IPS DF 4.7 (cell line): ENCODE data around the gene IGFBP4.

Source experiments
- DNase-seq: peaks from one replicate; pipeline ENCODE4 v3.0.0-alpha.2; 2013; ENCODE audit warnings: low spot score; ENCODE audit errors: extremely low read depth

IGFBP4 gene

DNA sequence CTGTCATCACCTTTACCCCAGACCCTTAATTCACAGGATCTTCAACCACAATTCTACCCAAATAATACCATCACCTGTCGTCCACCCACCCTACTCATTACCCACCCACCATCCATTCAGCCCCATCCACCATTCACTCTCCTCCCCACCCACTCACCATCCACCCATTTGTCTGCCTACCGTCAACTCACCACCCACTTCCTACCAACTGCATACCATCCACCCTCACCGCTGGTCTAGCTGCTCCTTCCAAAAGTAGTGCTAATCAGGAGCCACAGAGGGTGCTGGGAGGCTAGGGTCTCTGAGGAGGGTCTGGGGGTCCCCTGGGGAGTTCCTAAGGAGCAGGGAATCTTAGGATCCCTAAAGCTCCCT, 12.0 kb upstream of the IGFBP4 start:
- no peak for DNase-seq

GRCh38 chr17:40432864-40433528, 10.3 kb upstream of the IGFBP4 start:
- no peak for DNase-seq

- no peak for DNase-seq
Measured at GRCh38 chr17:40433551-40434415, 9.5 kb upstream of the IGFBP4 start.

GRCh38 chr17:40436636-40437035, 6.6 kb upstream of the IGFBP4 start:
- no peak for DNase-seq

GRCh38 chr17:40437095-40437732, 6.0 kb upstream of the IGFBP4 start:
- no peak for DNase-seq

DNA sequence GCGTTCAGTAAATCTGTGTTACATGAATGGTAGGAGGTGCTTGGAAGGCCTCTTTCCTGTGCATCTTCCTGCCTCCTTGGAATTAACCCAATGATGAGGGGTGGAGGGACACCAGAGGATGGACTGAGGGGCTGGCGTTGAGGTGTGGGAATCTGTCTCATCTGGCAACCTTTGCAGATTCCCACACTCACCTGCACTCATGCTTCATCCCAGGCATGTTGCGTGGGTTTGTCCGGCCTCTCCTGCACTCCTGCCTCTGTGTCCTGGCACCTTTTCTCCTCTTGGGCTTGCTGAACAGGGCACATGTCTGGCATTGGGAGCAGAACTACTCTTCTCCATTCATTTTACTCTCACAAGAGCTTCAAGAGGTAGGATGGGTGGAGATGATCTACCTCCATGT, 3.1 kb upstream of the IGFBP4 start:
- DNase-seq: no peak

DNA sequence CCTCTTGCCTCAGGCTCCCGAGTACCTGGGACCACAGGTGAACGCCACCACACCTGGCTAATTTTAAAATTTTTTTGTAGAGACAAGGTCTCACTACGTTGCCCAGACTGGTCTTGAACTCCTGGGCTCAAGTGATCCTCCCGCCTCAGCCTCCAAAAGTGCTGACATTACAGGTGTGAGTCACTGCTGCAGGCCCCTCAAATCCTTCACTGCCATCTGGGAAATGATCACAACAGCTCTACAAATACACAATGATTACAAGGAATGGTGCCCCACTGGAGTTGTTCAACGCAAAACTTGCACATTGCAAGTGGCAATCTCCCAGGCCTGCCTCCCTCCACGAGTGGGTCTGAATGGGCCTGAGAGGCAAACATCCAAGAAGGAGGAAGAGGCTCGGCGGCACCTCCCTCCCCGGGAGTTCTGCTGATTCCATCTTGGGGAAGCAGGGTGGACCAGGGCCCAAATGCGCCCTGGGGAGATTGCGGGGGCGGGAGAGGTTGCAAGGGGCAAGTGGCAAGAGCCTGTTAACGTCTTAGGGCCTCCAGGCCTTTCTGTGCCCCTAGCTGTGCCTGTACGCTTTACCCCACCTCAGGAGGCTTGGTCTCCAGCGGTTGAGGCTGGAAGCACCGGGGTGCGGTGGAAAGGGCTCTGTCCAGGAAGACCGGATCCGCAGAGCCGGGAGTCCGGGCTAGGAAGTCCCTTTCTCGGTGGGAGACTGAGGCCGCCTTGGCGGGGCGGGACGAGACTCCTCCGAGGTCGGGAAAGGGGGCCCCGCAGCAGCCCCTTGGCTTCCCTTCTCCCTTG, 656 bp upstream of the IGFBP4 start:
- no peak for DNase-seq

DNA sequence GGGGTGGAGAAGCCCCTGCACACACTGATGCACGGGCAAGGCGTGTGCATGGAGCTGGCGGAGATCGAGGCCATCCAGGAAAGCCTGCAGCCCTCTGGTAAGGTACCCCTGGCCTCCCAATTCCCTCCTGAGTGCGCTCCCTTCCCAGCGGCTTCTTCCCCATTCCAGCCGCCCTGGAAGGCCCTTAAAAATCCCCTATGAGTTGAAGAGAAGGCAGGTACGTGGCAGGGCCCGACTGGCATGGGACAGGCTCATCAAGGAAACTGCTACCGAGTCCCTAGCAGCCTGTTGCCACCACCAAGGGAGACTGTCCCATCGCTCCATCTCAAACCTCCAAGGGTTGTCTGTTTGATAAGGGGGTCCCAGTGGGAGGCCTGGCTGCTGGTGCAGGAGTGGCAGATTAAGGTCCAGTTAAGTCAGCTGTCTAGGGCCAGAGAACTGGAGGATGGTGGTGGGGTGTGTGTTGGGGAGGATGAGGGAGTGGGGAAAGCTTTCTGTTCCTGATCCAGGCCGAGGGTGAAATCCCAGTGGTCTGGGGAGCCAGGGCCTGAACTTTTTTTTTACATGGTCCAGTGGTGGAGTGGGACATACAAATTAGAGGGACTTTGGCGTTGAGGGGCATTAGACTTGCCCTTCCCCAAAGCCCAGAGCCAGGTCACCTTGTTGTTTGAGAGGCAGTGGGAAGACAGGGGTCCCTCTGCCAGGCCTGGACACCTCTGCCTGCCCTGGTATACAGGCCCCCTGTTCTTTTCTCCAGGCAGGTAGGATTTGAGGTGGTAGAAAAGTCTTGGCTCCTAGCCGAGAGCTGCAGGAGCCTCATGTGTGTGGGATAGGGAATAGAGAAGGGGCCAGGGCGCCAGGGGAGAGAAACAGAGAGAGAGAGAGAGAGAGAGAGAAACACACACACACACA, 994 bp downstream of the IGFBP4 start:
- DNase-seq: no peak

DNA sequence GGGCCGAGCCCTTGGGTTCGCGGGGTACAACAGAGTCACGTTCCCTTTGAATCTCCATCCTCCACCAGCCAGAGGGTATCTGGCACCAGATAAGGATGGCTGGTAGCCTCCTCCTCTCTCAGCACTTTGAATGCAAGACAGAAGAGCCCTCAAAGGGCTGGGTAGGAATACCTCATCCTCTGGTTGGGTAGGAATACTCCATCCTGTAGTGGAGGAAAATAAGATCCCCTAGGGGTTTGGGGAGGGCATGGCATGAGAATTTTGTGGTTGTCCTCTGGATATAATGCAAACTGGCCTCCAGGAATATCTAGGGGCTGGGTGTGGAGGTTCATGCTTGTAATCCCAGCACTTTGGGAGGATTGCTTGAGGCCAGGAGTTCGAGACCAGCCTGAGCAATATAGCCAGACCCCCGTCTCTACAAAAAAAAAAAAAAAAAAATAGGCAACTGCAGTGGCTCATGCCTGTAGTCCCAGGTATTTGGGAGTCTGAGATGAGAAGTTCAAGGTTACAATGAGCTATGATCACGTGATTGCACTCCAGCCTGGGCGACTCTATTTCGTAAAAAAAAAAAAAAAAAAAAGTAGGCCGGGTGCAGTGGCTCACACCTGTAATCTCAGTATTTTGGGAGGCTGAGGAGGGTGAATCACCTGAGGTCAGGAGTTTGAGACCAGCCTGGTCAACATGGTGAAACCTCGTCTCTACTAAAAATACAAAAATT, 2.7 kb downstream of the IGFBP4 start:
- no peak for DNase-seq

GRCh38 chr17:40447148-40447644, 3.9 kb downstream of the IGFBP4 start:
- DNase-seq: no peak

- no peak for DNase-seq
Measured at GRCh38 chr17:40447806-40448205, 4.6 kb downstream of the IGFBP4 start.

- DNase-seq: no peak
Measured at GRCh38 chr17:40448213-40448638, 5.0 kb downstream of the IGFBP4 start.

- no peak for DNase-seq
Measured at GRCh38 chr17:40448639-40449261, 5.5 kb downstream of the IGFBP4 start.

GRCh38 chr17:40450175-40450574, 6.9 kb downstream of the IGFBP4 start:
- DNase-seq: no peak

- no peak for DNase-seq
Measured at GRCh38 chr17:40451420-40451819, 8.2 kb downstream of the IGFBP4 start.

DNA sequence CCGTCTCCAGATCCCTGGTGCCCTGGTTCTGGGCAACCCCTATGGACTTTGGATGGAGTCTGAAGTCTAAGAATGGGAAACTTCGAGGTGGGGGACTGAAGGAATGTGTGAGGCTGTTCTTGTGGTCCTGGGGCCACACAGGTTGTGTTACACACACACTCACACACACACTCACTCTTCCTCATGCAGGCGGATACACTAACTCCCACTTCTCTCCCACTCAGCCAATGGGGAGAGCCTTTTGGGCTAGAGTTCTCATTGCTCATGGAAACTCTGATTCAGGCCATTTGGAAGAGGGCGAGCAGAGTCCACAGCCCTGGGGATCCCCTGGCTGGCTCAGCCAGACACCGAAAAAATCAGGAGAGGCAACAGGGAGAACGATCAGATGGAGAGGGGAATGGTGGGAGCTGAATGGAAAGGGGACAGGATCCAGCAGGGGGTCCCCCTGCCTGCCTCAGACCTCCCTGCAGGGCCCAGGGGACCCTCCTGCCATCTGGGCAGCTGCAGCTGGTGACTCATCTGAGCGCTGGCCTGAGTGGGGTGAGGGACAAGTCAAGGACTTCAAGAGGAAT, 9.1 kb downstream of the IGFBP4 start:
- no peak for DNase-seq

DNA sequence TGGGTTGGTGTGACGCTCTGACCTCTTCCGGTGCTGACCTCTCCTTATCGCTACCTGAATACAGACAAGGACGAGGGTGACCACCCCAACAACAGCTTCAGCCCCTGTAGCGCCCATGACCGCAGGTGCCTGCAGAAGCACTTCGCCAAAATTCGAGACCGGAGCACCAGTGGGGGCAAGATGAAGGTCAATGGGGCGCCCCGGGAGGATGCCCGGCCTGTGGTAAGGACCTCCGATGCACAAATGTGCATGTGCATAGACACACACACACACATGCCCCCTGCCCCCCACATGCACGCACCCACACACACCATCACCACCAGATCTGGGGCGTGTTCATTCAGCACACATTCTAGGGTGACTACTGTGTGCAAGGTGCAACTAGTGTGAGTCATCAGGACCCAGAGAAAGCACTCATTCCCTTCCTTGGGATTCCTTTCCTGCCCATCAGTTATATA, 9.7 kb downstream of the IGFBP4 start:
- DNase-seq: no peak

- DNase-seq: no peak
Measured at GRCh38 chr17:40453881-40454612, 10.8 kb downstream of the IGFBP4 start.
